ENCODE results near the gene PACRG. TPM values are rescaled to one million over a fixed set of nuclear protein-coding genes. Genes with fewer than 3 reads are reported as not detected.

Gene PACRG
- total RNA-seq, 1 experiment from 2014 or later = 0.26 TPM

DNA sequence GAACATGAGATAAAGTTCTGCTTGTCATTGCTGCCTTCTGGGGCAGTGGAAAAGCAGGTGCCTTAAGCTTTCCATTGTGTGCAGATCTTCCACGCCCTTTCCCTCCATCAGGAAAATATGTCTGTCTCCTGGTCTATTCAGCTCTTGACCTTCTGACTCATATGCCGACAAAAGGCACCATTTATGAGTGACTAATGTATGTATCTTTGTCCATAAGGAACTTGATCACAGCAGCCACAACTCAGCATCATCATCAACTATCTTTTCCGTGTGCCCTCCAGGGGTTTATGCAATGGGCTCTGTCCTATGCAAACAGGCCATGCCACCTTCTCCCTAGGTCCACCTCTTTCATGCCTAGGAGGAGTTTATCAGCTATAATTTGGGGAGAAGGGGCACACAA lies 584.1 kb downstream of the PACRG start:
- Histone ChIP-seq H3K23me2 (ENCODE audit: insufficient read length, low read depth, low read length, poor library complexity, severe bottlenecking) (no peaks in the 10 kb centered on the region), H3K27me3 (ENCODE audit: insufficient read depth, low read length) (no peaks in the 10 kb centered on the region), H3K4me2 (ENCODE audit: insufficient read depth, insufficient read length, low read length) (no peak overlapping the region), H3K56ac (ENCODE audit: insufficient read length, low read depth, low read length) (no peak overlapping the region), H3K4ac (ENCODE audit: low read depth, low read length) (no peak overlapping the region), H2BK12ac (ENCODE audit: insufficient read length, low read depth, low read length) (no peak overlapping the region), H3K23ac (ENCODE audit: insufficient read length, low read depth, low read length) (no peak overlapping the region), H2AK5ac (ENCODE audit: insufficient read length, low read length) (no peak overlapping the region), H3K27ac (ENCODE audit: insufficient read length, low read depth, low read length) (no peak overlapping the region), H2BK5ac (ENCODE audit: insufficient read length, low read length) (no peak overlapping the region), H3K79me2 (ENCODE audit: insufficient read depth, low read length) (no peaks in the 10 kb centered on the region), H3K79me1 (ENCODE audit: insufficient read depth, low read depth, low read length, poor library complexity, severe bottlenecking) (no peaks in the 10 kb centered on the region), H2BK20ac (ENCODE audit: low read depth, low read length, poor library complexity, severe bottlenecking) (no peak overlapping the region), H2AFZ (ENCODE audit: low read length) (no peak overlapping the region), H4K20me1 (ENCODE audit: control insufficient read depth, insufficient read depth, insufficient read length) (no peaks in the 10 kb centered on the region), H4K8ac (replicated peaks; ENCODE audit: insufficient read length, low read depth, low read length) (no peak overlapping the region), H3T11ph (ENCODE audit: low read length) (no peak overlapping the region), H3K9me3 (ENCODE audit: control insufficient read depth, low read depth, low read length) (no peaks in the 10 kb centered on the region), H3K9ac (ENCODE audit: extremely low read depth, insufficient read length, low read length) (no peak overlapping the region), H3K14ac (ENCODE audit: insufficient read depth, low read length) (no peak overlapping the region), H2BK15ac (ENCODE audit: low read depth, low read length) (no peak overlapping the region), H3K18ac (ENCODE audit: insufficient read length, low read depth, low read length) (no peak overlapping the region), H4K91ac (ENCODE audit: insufficient read length, low read depth, low read length) (no peak overlapping the region), H3K4me1 (ENCODE audit: insufficient read depth, low read length) (no peaks in the 10 kb centered on the region), H2BK120ac (ENCODE audit: low read depth, low read length, poor library complexity, severe bottlenecking) (no peak overlapping the region), H4K5ac (ENCODE audit: insufficient read length, low read depth, low read length) (no peak overlapping the region)
- Mint-ChIP-seq H3K36me3 (ENCODE audit: insufficient read depth in 1 of 3, low read depth in 3 of 3) (no peaks in the 10 kb centered on the region), H3K27me3 (ENCODE audit: low read depth) (peaks cover 3% of the 10 kb centered on the region), H3K4me3 (no peak overlapping the region), H3K9me3 (no peaks in the 10 kb centered on the region), H3K4me1 (peaks cover 4 to 6% of the 10 kb centered on the region in 2 experiments; a peak in 2 of 4 replicates), H3K27ac (no peak overlapping the region)
- no peak for DNase-seq
- TF ChIP-seq, protein P1, sequence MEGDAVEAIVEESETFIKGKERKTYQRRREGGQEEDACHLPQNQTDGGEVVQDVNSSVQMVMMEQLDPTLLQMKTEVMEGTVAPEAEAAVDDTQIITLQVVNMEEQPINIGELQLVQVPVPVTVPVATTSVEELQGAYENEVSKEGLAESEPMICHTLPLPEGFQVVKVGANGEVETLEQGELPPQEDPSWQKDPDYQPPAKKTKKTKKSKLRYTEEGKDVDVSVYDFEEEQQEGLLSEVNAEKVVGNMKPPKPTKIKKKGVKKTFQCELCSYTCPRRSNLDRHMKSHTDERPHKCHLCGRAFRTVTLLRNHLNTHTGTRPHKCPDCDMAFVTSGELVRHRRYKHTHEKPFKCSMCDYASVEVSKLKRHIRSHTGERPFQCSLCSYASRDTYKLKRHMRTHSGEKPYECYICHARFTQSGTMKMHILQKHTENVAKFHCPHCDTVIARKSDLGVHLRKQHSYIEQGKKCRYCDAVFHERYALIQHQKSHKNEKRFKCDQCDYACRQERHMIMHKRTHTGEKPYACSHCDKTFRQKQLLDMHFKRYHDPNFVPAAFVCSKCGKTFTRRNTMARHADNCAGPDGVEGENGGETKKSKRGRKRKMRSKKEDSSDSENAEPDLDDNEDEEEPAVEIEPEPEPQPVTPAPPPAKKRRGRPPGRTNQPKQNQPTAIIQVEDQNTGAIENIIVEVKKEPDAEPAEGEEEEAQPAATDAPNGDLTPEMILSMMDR (conservative IDR thresholded peaks at IDR 0.05) = no peak
- no CpG with 5 or more reads among the region's 3 CpGs for WGBS (ENCODE audit: extremely low coverage, insufficient read length, low lambda C conversion rate)
